SHP77 treated with DMSO at 0.1 percent for 48 hours (cell line): ENCODE measurements around the gene INO80C.
A peak's percentile ranks its signal among the peaks of the same experiment; 100 is the strongest.

Experiments
- DNase-seq: peaks from one replicate; lab custom pipeline; 2025; lab: John Stamatoyannopoulos, UW

INO80C gene, protein sequence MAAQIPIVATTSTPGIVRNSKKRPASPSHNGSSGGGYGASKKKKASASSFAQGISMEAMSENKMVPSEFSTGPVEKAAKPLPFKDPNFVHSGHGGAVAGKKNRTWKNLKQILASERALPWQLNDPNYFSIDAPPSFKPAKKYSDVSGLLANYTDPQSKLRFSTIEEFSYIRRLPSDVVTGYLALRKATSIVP

GRCh38 chr18:35497370-35498197 lies at the start of gene INO80C:
TSS of gene INO80C (minus strand) at chr18:35497960. CDS start at chr18:35497874, 86 bp downstream.
- DNase-seq: peak; percentile 87

DNA sequence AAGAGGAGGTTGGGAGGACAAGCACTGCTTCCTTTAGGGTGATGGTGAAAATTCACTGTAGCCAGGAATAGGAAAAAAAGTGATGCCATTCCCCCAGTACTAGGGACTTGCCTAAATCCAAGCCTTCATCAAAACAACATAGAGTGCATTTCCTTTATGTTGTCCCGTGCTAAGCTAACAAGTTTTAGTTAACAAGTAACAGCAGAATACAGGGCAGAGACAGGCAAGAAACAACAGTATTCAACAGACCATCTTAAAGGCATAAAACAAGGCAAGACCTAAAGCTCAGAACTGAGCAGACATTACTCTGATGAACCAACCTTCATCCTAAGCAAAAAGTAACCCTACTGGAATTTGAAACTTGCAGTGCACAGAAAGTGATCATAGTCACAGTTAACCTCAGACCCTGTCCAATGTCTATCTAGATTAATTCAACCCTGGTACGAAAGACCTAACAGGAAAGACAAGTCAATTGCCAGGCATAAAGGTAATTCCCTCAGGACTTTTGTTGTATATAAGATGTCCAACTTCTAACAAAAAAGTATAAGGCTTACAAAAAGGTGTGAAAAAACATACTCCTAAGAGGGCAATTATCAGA lies 49.3 kb upstream of the INO80C start:
- DNase-seq: no peak

DNA sequence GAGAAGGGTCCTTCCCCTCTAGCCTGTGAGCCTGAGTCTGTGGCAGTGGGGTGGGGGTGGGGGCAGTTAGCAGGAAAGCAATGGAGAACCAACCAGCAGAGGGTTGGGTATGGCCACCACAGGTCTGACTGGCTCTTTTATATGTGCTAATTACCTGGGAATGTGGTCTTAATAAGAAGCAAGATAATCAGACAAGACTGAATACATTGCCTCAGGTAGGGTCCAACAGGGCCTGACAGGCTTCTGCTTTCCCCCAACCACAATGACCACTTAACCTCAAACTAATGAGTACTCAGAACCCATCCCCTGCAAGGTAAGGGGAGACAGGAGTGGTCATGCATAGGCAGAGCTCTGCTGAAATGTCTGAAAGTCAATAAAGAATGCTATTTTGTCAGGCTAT lies 44.6 kb upstream of the INO80C start:
- no peak for DNase-seq

DNA sequence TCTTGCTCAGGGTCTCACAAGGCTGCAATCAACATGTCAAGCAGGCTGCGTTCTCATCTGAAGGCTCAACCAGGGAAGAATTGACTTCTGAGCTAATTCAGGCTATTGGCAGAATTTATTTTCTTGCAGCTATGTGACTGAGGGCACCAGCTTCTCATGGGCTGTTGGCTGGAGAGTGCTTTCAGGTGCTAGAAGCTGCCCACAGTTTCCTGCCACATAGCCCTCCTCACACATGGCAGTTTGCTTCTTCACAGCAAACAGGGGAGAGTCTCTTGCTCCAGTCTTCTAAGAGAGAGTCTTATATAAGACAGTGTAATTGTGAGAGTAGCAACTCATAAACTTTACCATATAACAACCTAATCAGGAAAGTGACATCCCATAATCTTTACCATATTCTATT lies 37.5 kb upstream of the INO80C start:
- DNase-seq: no peak

DNA sequence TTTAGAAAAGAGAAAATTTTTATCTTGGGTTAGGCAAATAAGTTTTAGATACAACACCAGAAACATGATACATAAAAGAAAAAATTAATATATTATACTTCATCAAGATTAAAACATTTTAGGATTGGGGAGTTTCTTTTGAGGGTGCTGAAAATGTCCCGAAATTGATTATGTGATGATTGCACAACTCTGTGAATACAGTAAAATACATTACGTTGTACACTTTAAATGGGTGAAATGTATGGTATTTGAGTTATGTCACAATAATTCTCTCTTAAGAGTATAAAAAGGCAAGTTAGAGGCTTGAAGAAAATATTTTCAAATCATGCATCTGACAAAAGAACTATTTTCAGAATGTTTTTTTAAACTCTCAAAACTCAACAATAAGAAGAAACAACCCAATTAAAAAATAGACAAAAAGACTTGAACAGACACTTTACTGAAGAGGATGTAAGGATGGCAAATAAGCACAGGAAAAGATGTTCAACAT lies 36.2 kb upstream of the INO80C start:
- DNase-seq: no peak

DNA sequence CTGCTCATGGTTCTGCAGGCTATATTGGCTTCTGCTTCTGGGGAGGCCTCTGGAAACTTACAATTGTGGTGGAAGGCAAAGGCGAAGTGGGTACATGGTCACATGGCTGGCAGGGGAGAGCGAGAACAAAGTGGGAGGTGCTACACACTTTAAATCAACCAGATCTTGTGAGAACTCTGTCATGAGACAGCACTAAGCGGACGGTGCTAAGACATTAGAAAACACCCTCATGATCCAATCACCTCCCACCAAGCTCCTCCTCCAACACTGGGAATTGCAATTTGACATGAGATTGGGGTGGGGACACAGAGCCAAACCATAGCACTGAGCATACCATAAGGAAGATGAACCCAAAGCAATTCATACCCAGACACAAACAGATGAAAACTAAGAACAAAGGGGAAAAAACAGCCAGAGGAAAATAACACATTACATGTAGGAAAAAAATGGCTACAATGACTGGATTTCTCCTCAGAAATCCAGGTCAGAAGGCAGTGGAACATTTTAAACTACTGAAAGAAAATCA lies 31.1 kb upstream of the INO80C start:
- DNase-seq: no peak

GRCh38 chr18:35526495-35527059 lies 28.8 kb upstream of the INO80C start:
- DNase-seq: no peak

DNA sequence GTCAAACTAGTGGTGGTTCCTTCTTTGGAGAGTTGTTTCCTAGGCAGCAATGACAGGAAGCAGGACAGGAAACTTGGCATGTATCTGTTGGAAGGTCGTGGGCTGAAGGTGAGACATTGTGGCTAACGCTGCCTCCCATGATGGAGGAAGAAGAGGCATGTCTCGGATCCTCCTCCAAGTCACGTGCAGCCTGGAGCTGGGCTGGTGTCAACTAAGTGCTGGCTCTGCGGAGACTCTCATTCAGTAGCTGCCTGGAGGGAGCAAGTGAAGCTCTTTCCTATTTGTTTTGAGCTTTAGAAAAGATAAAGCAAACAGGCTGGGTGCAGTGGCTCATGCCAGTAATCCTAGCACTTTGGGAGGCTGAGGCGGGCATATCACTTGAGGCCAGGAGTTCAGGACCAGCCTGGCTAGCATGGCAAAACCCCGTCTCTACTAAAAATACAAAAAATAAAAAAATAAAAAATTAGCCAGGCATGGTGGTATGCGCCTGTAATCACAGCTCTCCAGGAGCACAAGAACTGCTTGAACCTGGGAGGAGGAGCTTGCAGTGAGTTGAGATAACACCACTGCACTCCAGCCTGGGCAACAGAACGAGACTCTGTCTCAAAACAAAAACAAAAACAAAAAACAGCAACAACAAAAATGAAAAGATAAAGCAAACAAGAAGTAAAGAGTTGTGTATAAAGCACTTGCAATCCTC lies 28.2 kb upstream of the INO80C start:
- no peak for DNase-seq

- no peak for DNase-seq
Measured at GRCh38 chr18:35524226-35524625, 26.5 kb upstream of the INO80C start.

- no peak for DNase-seq
Measured at GRCh38 chr18:35522130-35522959, 24.6 kb upstream of the INO80C start.

DNA sequence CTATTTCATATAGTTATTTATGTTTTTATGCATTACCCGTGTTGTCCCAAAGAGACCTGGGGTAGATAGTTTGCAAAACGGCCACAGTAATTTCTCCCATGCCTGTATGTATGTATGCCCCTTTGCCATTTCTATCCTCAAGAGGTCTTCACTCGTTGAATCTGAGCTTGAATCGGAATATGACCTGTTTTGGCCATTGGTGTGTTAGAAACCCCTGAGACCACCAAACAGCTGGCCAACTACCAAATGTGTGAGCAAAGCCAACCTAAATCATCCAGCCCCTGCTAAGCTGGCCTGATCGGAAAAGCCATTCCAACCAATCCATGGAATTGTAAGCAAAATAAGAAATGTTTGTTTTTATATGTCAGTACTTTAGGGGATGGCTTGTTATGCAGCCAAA lies 23.4 kb upstream of the INO80C start:
- DNase-seq: no peak

GRCh38 chr18:35519148-35519899 lies 21.6 kb upstream of the INO80C start:
- DNase-seq: no peak

DNA sequence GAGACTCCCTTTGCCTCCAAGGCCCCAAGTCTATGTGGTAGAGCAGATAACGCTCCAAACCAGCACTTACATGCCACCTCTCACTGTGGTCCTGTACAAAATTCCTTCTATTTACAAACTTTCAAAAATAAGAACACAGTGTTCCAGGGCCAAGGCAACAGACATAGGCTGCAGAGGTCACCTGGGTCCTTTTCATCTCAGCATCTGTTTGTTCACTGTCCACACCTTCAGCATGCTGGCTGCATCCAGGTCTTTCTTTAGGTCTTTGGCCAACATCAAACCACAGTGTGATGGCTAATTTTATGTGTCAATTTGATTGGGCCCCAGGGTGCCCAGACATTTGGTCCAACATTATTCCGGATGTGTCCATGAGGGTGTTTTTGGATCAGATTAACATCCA lies 20.0 kb upstream of the INO80C start:
- no peak for DNase-seq

DNA sequence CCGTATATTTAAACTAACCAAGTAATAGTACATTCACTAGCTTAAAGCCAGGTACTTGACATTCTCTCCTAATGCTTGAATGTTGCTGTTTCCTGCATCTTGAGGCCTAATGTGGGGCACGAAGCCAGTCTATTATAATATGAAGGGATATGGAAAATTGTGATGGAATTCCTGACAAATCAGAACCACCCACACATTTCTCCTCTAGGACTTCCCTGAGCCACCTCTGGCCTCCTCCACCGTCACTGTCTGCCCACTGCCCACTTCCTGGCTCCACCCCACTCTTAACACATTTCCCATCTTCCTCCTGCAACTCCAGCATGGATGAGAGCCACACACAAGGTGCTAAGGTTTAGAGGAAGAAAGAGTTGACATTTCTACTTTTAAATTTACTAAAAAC lies 19.0 kb upstream of the INO80C start:
- no peak for DNase-seq

GRCh38 chr18:35516351-35516750 lies 18.6 kb upstream of the INO80C start:
- DNase-seq: no peak

- DNase-seq: no peak
Measured at GRCh38 chr18:35515460-35516130, 17.8 kb upstream of the INO80C start.

GRCh38 chr18:35514752-35515459 lies 17.1 kb upstream of the INO80C start:
- no peak for DNase-seq

GRCh38 chr18:35514283-35514682 lies 16.5 kb upstream of the INO80C start:
- no peak for DNase-seq
